ENCODE results near the gene PRR5. TPM values are rescaled to one million over a fixed set of nuclear protein-coding genes. Genes with fewer than 3 reads are reported as not detected.

PRR5 gene
- total and polyA plus RNA-seq, 2 of the 13 experiments (the other 11 are each of a cell fraction or from before 2014, with no cell fraction given) = 11.6 to 27.5 TPM

DNA sequence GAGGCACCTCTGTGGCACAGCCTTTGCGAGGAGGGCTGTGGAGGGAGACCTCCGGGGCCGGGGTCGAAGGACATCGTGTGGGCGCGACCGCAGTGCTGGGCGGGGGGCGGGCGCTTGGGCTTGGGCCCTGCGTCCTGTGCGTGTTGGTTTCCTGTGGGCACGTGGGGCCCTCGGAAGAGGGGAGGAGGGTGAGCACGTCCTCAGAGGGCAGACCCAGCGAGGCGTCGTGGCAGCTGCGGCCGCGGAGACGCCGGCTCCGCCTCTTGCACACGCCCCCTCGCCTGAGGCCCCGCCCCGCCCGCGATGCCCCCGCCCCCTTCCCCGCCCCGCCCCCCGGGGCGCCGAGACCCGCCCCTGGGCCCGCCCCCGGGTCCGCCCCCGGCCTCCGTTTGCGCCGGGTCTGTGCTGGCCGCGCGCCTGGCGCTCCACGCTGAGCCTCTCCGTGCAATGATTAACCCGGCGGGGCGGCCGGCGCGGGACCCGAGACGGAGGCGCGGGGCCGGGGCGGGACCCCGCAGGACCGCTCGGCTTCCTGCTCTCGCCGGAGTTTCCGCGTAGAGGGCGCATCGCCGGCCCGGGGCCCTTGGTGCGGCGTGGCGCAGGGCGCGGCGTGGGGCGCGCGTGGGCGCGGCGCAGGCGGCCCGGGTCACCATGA lies at the start of gene PRR5 (continued):
- peak; percentile 60 for TF ChIP-seq SKI (IDR thresholded peaks at IDR 0.05; ENCODE audit: partially characterized antibody)
- no peak for TF ChIP-seq KLF15 (CRISPR knock-in tag; IDR thresholded peaks at IDR 0.05; ENCODE audit: borderline replicate concordance)
- no peak for TF ChIP-seq NFYB (CRISPR knock-in tag; IDR thresholded peaks at IDR 0.05)
- no peak for TF ChIP-seq ZNF530 (CRISPR knock-in tag; IDR thresholded peaks at IDR 0.05; ENCODE audit: low read depth)
- TF ChIP-seq CBX2 (IDR thresholded peaks at IDR 0.05; ENCODE audit: low read depth, low read length) = no peak
- no peak for TF ChIP-seq CBX2 (CRISPR knock-in tag; IDR thresholded peaks at IDR 0.05; ENCODE audit: low read depth)
- no peak for TF ChIP-seq ZBTB20 (CRISPR knock-in tag; IDR thresholded peaks at IDR 0.05; ENCODE audit: borderline replicate concordance, low read depth)
- TF ChIP-seq HMG20B (CRISPR knock-in tag; conservative IDR thresholded peaks at IDR 0.05) = no peak
- no peak for TF ChIP-seq ZNF468 (CRISPR knock-in tag; IDR thresholded peaks at IDR 0.05)
- TF ChIP-seq ZFY (CRISPR knock-in tag; IDR thresholded peaks at IDR 0.05) = peak; percentile 41; the same call in 1 of the 2 replicates
- peak; percentile 76; the same call in 1 of the 2 replicates for TF ChIP-seq MYC (CRISPR knock-in tag; IDR thresholded peaks at IDR 0.05; ENCODE audit: borderline replicate concordance)
- TF ChIP-seq POLR2A (IDR thresholded peaks at IDR 0.05; ENCODE audit: insufficient read depth in 1 of 2, low read depth in 2 of 2, low read length in 2 of 2) = peak in 1 of 2 experiments; percentile 71; a peak in 3 of 4 replicates
- TF ChIP-seq, protein P1, sequence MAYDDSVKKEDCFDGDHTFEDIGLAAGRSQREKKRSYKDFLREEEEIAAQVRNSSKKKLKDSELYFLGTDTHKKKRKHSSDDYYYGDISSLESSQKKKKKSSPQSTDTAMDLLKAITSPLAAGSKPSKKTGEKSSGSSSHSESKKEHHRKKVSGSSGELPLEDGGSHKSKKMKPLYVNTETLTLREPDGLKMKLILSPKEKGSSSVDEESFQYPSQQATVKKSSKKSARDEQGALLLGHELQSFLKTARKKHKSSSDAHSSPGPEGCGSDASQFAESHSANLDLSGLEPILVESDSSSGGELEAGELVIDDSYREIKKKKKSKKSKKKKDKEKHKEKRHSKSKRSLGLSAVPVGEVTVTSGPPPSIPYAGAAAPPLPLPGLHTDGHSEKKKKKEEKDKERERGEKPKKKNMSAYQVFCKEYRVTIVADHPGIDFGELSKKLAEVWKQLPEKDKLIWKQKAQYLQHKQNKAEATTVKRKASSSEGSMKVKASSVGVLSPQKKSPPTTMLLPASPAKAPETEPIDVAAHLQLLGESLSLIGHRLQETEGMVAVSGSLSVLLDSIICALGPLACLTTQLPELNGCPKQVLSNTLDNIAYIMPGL (CRISPR knock-in tag; IDR thresholded peaks at IDR 0.05; ENCODE audit: borderline replicate concordance in 1 of 2, low read depth in 1 of 2) = peak in 1 of 2 experiments; percentile 0; a peak in 1 of 4 replicates
- TF ChIP-seq ZMYM4 (CRISPR knock-in tag; IDR thresholded peaks at IDR 0.05) = no peak
- TF ChIP-seq, protein P2, sequence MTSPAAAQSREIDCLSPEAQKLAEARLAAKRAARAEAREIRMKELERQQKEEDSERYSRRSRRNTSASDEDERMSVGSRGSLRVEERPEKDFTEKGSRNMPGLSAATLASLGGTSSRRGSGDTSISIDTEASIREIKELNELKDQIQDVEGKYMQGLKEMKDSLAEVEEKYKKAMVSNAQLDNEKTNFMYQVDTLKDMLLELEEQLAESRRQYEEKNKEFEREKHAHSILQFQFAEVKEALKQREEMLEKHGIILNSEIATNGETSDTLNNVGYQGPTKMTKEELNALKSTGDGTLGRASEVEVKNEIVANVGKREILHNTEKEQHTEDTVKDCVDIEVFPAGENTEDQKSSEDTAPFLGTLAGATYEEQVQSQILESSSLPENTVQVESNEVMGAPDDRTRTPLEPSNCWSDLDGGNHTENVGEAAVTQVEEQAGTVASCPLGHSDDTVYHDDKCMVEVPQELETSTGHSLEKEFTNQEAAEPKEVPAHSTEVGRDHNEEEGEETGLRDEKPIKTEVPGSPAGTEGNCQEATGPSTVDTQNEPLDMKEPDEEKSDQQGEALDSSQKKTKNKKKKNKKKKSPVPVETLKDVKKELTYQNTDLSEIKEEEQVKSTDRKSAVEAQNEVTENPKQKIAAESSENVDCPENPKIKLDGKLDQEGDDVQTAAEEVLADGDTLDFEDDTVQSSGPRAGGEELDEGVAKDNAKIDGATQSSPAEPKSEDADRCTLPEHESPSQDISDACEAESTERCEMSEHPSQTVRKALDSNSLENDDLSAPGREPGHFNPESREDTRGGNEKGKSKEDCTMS (CRISPR knock-in tag; conservative IDR thresholded peaks at IDR 0.05) = no peak
- no peak for TF ChIP-seq NBN (conservative IDR thresholded peaks at IDR 0.05)
- TF ChIP-seq HOXA7 (CRISPR knock-in tag; IDR thresholded peaks at IDR 0.05) = no peak
- TF ChIP-seq, protein P3, sequence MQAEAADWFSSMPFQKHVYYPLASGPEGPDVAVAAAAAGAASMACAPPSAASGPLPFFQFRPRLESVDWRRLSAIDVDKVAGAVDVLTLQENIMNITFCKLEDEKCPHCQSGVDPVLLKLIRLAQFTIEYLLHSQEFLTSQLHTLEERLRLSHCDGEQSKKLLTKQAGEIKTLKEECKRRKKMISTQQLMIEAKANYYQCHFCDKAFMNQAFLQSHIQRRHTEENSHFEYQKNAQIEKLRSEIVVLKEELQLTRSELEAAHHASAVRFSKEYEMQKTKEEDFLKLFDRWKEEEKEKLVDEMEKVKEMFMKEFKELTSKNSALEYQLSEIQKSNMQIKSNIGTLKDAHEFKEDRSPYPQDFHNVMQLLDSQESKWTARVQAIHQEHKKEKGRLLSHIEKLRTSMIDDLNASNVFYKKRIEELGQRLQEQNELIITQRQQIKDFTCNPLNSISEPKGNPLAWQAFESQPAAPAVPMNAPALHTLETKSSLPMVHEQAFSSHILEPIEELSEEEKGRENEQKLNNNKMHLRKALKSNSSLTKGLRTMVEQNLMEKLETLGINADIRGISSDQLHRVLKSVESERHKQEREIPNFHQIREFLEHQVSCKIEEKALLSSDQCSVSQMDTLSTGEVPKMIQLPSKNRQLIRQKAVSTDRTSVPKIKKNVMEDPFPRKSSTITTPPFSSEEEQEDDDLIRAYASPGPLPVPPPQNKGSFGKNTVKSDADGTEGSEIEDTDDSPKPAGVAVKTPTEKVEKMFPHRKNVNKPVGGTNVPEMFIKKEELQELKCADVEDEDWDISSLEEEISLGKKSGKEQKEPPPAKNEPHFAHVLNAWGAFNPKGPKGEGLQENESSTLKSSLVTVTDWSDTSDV (CRISPR knock-in tag; IDR thresholded peaks at IDR 0.05) = 0 out of 2 replicates have a peak, but pooled peaks have one; percentile 45
- no peak for TF ChIP-seq ZBTB1 (CRISPR knock-in tag; IDR thresholded peaks at IDR 0.05; ENCODE audit: borderline replicate concordance)
- TF ChIP-seq ZNF562 (CRISPR knock-in tag; IDR thresholded peaks at IDR 0.05; ENCODE audit: borderline replicate concordance) = no peak
- 0 out of 2 replicates have a peak, but pooled peaks have one; percentile 40 for TF ChIP-seq ZSCAN25 (CRISPR knock-in tag; IDR thresholded peaks at IDR 0.05)
- peak; percentile 78; the same call in 1 of the 3 replicates for TF ChIP-seq MXI1 (IDR thresholded peaks at IDR 0.05; ENCODE audit: borderline replicate concordance, low read depth, low read length)
- no peak for TF ChIP-seq CHD2 (IDR thresholded peaks at IDR 0.05; ENCODE audit: low read depth, low read length)
- TF ChIP-seq, protein P4, sequence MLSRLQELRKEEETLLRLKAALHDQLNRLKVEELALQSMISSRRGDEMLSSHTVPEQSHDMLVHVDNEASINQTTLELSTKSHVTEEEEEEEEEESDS (CRISPR knock-in tag; IDR thresholded peaks at IDR 0.05; ENCODE audit: borderline replicate concordance) = no peak
